WERI-Rb-1 (cell line): Measurements from ENCODE around the gene DHRS11.

Experiments
- DNase-seq: peaks from one replicate; pipeline ENCODE4 v3.0.0-alpha.2; 2020
- H3K27ac ChIP-seq: fragments of 250-450 bp; sonication (Bioruptor Pico); 2 replicates; pipeline ENCODE4 v1.5.1; 2020; ENCODE audit warnings: mild to moderate bottlenecking, moderate library complexity
- H3K27me3 ChIP-seq: fragments of 250-450 bp; sonication (Bioruptor Pico); 2 replicates; pipeline ENCODE4 v1.5.1; 2021; ENCODE audit warnings: mild to moderate bottlenecking, low read depth, moderate library complexity; ENCODE audit not compliant: insufficient read depth, severe bottlenecking
- H3K36me3 ChIP-seq: fragments of 250-450 bp; sonication (Bioruptor Pico); 2 replicates; pipeline ENCODE4 v1.5.1; 2020; ENCODE audit warnings: mild to moderate bottlenecking, moderate library complexity
- H3K4me3 ChIP-seq: 2 replicates; pipeline ENCODE4 v1.5.1; 2011; ENCODE audit warnings: low read depth, mild to moderate bottlenecking, control low read depth, low read length
- H3K9me3 ChIP-seq: fragments of 250-450 bp; sonication (Bioruptor Pico); 2 replicates; pipeline ENCODE4 v1.5.1; 2021; ENCODE audit warnings: mild to moderate bottlenecking, moderate library complexity; ENCODE audit not compliant: severe bottlenecking
- TF ChIP-seq, protein P1 (sequence below): IDR thresholded peaks from 2 replicates; pipeline ENCODE4 v1.5.1; 2011; ENCODE audit warnings: low read depth, mild to moderate bottlenecking, control low read depth, inconsistent platforms, low read length

Gene DHRS11

DNA sequence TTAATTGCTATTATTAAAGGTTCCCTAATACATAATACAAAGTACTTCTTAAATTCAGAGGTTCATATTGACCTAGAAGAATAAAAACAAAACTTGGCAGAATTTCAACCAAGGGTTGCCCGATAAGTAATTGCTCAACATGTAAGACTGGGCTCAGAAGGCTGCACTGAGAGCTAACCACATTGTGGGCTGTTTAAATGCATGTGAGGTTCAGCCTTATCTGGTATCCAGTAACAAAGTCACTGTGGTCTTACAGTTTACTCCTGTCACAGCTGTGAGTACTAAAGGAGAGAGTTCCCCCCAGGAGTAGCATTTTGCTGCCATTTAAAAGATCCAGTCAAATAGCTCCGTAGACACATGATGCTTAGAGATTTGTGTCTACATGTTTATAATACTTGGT lies 1.6 kb upstream of the DHRS11 start:
- no peak for DNase-seq
- H3K4me3 ChIP-seq: no peak overlapping the region
- H3K27ac ChIP-seq: no peak overlapping the region
- H3K9me3 ChIP-seq: no peaks in the 10 kb centered on the region
- TF ChIP-seq, protein P1, sequence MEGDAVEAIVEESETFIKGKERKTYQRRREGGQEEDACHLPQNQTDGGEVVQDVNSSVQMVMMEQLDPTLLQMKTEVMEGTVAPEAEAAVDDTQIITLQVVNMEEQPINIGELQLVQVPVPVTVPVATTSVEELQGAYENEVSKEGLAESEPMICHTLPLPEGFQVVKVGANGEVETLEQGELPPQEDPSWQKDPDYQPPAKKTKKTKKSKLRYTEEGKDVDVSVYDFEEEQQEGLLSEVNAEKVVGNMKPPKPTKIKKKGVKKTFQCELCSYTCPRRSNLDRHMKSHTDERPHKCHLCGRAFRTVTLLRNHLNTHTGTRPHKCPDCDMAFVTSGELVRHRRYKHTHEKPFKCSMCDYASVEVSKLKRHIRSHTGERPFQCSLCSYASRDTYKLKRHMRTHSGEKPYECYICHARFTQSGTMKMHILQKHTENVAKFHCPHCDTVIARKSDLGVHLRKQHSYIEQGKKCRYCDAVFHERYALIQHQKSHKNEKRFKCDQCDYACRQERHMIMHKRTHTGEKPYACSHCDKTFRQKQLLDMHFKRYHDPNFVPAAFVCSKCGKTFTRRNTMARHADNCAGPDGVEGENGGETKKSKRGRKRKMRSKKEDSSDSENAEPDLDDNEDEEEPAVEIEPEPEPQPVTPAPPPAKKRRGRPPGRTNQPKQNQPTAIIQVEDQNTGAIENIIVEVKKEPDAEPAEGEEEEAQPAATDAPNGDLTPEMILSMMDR: no peak
- no peaks in the 10 kb centered on the region for H3K27me3 ChIP-seq
- peaks cover 49% of the 10 kb centered on the region for H3K36me3 ChIP-seq

DNA sequence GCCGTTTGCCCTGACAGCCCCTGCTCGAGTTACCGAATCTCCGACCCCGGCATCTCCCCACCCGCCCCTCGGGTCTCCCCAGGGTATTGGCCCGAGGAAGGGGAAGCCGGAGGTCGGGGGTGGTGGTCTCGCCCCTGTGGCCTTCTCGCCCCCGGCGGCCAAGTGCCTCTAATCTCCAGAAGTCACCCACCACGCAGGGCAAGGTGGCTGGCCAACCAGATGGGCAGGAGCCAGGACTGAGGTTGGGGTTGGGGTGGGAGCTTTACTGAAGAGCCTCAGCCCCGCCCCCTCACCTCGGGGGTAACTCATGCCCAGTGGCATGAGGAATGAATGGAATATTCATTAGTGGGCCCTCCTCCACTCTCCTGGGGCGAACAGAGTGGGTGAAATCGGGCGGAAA lies 637 bp downstream of the DHRS11 start:
- Histone ChIP-seq H3K36me3 (peaks cover 45% of the 10 kb centered on the region), H3K9me3 (no peaks in the 10 kb centered on the region), H3K4me3 (peak overlapping the region; percentile 77), H3K27me3 (no peaks in the 10 kb centered on the region), H3K27ac (peak overlapping the region; percentile 84)
- TF ChIP-seq, protein P1: no peak
- peak; percentile 46 for DNase-seq

DNA sequence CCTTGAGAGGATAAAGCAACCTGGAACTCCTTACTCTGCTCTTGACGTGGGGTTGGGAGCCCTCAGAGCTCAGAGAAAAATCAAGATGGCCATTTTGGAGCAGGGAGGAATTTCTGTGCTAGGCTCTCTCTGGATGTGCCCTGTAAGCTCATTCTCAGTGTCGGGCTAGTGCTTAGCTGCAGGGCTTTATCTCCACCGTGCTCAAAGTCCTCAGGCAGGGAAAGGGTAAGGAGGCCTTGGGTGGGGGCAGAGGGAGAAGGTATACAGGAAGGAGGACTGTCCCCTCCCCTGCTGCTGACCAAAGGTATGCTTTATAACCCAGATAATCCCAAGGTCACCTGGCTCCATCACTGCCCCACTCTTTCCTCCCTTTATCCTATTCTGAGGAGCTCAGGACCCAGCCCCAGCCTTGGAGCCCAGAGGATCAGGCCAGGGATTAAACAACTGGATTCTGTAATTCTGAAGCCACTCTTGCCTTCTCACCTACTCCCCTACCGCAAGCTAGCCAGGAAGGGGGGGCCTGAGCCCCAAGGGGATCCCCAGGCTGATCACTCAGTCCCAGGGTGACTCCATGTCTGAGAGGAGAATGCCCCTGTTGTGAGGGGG lies 1.1 kb downstream of the DHRS11 start:
- no peaks in the 10 kb centered on the region for H3K27me3 ChIP-seq
- H3K9me3 ChIP-seq: no peaks in the 10 kb centered on the region
- H3K4me3 ChIP-seq: peak overlapping the region; percentile 77
- TF ChIP-seq, protein P1: no peak
- peaks cover 42% of the 10 kb centered on the region for H3K36me3 ChIP-seq
- peak overlapping the region; percentile 84; the same call in 1 of the 2 replicates for H3K27ac ChIP-seq
- DNase-seq: peak; percentile 42

DNA sequence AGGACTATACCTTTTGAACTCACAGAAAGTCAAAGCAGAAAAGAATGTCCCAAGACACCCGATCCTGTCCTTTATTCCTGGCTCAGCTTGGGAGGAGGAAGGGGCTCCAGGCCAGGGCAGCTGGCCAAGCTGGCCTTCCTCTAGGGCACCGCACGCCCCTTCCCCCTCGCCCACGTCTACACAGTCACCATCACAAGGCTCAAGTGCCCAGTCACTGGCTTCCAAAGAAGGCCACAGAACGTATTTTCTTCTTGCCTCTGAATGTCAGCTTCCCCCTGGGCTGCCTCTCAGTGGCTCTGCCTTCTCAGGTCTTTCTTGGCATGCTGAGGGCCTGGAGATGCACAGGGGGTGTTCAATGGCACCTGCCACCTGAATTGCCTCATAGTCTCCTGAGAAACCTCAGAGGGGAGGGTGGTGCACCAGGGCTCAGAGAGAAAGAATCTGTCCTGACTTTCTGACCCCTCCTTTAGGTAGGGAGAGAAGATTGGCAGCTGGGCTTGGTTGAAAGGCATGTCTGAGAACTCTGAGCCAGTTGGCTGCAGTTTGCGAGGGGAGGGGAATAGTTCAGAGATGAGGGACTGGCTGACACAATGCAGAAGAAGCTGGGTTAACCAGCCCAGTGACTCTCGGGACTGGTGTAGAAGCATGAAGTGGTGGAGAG lies 2.1 kb downstream of the DHRS11 start:
- DNase-seq: no peak
- Histone ChIP-seq H3K27me3 (no peaks in the 10 kb centered on the region), H3K27ac (no peak overlapping the region), H3K36me3 (peaks cover 35% of the 10 kb centered on the region), H3K9me3 (no peaks in the 10 kb centered on the region), H3K4me3 (no peak overlapping the region)
- TF ChIP-seq, protein P1: no peak

DNA sequence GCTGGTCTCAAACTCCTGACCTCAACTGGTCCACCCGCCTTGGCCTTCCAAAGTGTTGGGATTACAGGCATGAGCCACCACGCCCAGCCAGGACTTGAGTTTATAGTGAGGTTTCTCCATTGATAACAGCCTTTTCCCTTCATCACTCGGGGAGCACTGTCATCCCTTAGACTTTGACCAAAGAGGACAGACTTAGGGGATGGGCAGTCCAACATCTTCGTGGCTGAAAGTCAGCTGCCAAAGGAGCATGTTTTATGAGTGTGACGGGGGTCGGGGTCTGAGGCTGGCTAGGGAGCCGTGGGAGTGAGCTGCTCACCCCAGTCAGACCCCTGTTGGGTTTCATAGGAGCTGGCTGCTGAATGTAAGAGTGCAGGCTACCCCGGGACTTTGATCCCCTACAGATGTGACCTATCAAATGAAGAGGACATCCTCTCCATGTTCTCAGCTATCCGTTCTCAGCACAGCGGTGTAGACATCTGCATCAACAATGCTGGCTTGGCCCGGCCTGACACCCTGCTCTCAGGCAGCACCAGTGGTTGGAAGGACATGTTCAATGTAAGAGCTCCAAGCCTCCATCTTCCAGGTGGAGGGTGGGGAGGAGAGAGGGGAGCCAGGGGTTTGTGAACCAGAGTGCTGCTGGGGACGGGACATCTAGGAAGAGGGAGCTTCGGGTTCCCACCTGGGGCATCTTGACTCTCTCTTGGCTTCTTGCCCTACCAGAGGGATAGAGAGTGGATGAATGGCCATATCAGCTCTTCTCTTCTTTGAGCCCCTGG lies 3.1 kb downstream of the DHRS11 start:
- TF ChIP-seq, protein P1: no peak
- Histone ChIP-seq H3K27me3 (no peaks in the 10 kb centered on the region), H3K4me3 (no peak overlapping the region), H3K27ac (no peak overlapping the region), H3K9me3 (no peaks in the 10 kb centered on the region), H3K36me3 (peaks cover 28% of the 10 kb centered on the region)
- DNase-seq: no peak
